ENCODE results near the gene RGS6. TPM values are rescaled to one million over a fixed set of nuclear protein-coding genes. Genes with fewer than 3 reads are reported as not detected.

RGS6 gene
- total RNA-seq, 4 donors from 2014 or later = 0.54 to 9.1 (median 3.3) TPM

GRCh38 chr14:72451054-72451972, 519.1 kb downstream of the RGS6 start:
- H3K4me1 ChIP-seq = peaks cover 0 to 12% (median 2%) of the 10 kb centered on the region in 4 donors
- H3K27ac ChIP-seq = peak overlapping the region in 1 of 4 donors; percentile 4
- TF ChIP-seq CTCF (IDR thresholded peaks at IDR 0.05) = no peak
- no peak for TF ChIP-seq POLR2A (IDR thresholded peaks at IDR 0.05)
- H3K36me3 ChIP-seq = no peaks in the 10 kb centered on the region
- peak in 2 of 3 donors; percentile 46 to 62 for DNase-seq
- no peaks in the 10 kb centered on the region for H3K27me3 ChIP-seq
- H3K9me3 ChIP-seq = no peaks in the 10 kb centered on the region
- no peak overlapping the region for H3K4me3 ChIP-seq

- no peak overlapping the region for H3K4me3 ChIP-seq
- H3K27ac ChIP-seq = no peak overlapping the region
- H3K27me3 ChIP-seq = no peaks in the 10 kb centered on the region
- H3K4me1 ChIP-seq = peaks cover 0 to 12% (median 2%) of the 10 kb centered on the region in 4 donors
- no peaks in the 10 kb centered on the region for H3K9me3 ChIP-seq
- DNase-seq = no peak
- TF ChIP-seq POLR2A (IDR thresholded peaks at IDR 0.05) (no peak), CTCF (IDR thresholded peaks at IDR 0.05) (no peak)
- H3K36me3 ChIP-seq = no peaks in the 10 kb centered on the region
Observed at GRCh38 chr14:72452774-72453173, 520.5 kb downstream of the RGS6 start.

- H3K9me3 ChIP-seq = no peaks in the 10 kb centered on the region
- no peak for TF ChIP-seq CTCF (IDR thresholded peaks at IDR 0.05)
- TF ChIP-seq POLR2A (IDR thresholded peaks at IDR 0.05) = no peak
Observed at GRCh38 chr14:72454388-72455160, 522.3 kb downstream of the RGS6 start.

GRCh38 chr14:72457641-72458040, 525.4 kb downstream of the RGS6 start:
- no peaks in the 10 kb centered on the region for H3K4me1 ChIP-seq
- H3K4me3 ChIP-seq = no peak overlapping the region
- no peak for DNase-seq
- TF ChIP-seq POLR2A (IDR thresholded peaks at IDR 0.05) (no peak), CTCF (IDR thresholded peaks at IDR 0.05) (no peak)
- no peaks in the 10 kb centered on the region for H3K9me3 ChIP-seq
- H3K27ac ChIP-seq = no peak overlapping the region
- no peaks in the 10 kb centered on the region for H3K27me3 ChIP-seq
- H3K36me3 ChIP-seq = no peaks in the 10 kb centered on the region

More at GRCh38 chr14:72454388-72455160, 522.3 kb downstream of the RGS6 start:
- no peak overlapping the region for H3K27ac ChIP-seq
- DNase-seq = no peak
- H3K36me3 ChIP-seq = no peaks in the 10 kb centered on the region
- H3K4me1 ChIP-seq = peaks cover 0 to 12% (median 2%) of the 10 kb centered on the region in 4 donors
- H3K27me3 ChIP-seq = no peaks in the 10 kb centered on the region
- no peak overlapping the region for H3K4me3 ChIP-seq

- no peaks in the 10 kb centered on the region for H3K36me3 ChIP-seq
- no peaks in the 10 kb centered on the region for H3K27me3 ChIP-seq
- DNase-seq = no peak
- H3K4me3 ChIP-seq = no peak overlapping the region
- TF ChIP-seq CTCF (IDR thresholded peaks at IDR 0.05) (no peak), POLR2A (IDR thresholded peaks at IDR 0.05) (no peak)
- peaks cover 0 to 2% (median 0%) of the 10 kb centered on the region in 4 donors for H3K9me3 ChIP-seq
- no peaks in the 10 kb centered on the region for H3K4me1 ChIP-seq
- H3K27ac ChIP-seq = no peak overlapping the region
Observed at GRCh38 chr14:72462056-72462455, 529.8 kb downstream of the RGS6 start.
